ENCODE measurements around the gene GRSF1. TPM values are rescaled to one million over a fixed set of nuclear protein-coding genes. Genes with fewer than 3 reads are reported as not detected.
A peak's percentile ranks its signal among the peaks of the same experiment; 100 is the strongest.

GRSF1 gene
- polyA plus RNA-seq, 3 donors: 29.1 to 95.9 (median 93.6) TPM

GRCh38 chr4:70793626-70794025, 46.1 kb downstream of the GRSF1 start:
- Mint-ChIP-seq H3K4me1 (no peaks in the 10 kb centered on the region), H3K27ac (peak overlapping the region in 3 of 7 donors; percentile 7 to 41 (median 37)), H3K4me3 (no peak overlapping the region), H3K9me3 (peaks cover 0 to 1% (median 0%) of the 10 kb centered on the region in 7 donors), H3K27me3 (ENCODE audit: low read depth in 3 of 3) (no peaks in the 10 kb centered on the region), H3K36me3 (peaks cover 46 to 58% of the 10 kb centered on the region in 2 donors)
- Histone ChIP-seq H3K27ac (ENCODE audit: low read depth in 1 of 2, low read length in 2 of 2) (no peak overlapping the region), H3K36me3 (replicated peaks in 1 of 2; ENCODE audit: control insufficient read depth in 1 of 2, insufficient read depth in 2 of 2, low read length in 2 of 2) (peaks cover 39 to 86% of the 10 kb centered on the region in 2 donors), H3K79me2 (ENCODE audit: insufficient read depth, low read length) (no peaks in the 10 kb centered on the region), H3K4me1 (ENCODE audit: control insufficient read depth in 1 of 2, insufficient read depth in 2 of 2, low read length in 2 of 2) (no peaks in the 10 kb centered on the region), H3K9ac (ENCODE audit: insufficient read depth, low read length, poor library complexity, severe bottlenecking) (no peak overlapping the region), H3K4me3 (replicated peaks in 1 of 3; ENCODE audit: low read depth in 2 of 3, low read length in 3 of 3) (no peak overlapping the region), H3K27me3 (ENCODE audit: control insufficient read depth in 2 of 2, insufficient read depth in 2 of 2, low read length in 2 of 2) (no peaks in the 10 kb centered on the region), H3K9me3 (replicated peaks in 1 of 2; ENCODE audit: control insufficient read depth in 1 of 2, insufficient read depth in 1 of 2, low read length in 2 of 2) (no peaks in the 10 kb centered on the region), H3K4me2 (replicated peaks; ENCODE audit: extremely low read depth, low read length, poor library complexity, severe bottlenecking) (no peak overlapping the region), H4K20me1 (ENCODE audit: insufficient read depth, low read length) (no peaks in the 10 kb centered on the region), H2AFZ (ENCODE audit: insufficient read depth, low read depth, low read length, poor library complexity, severe bottlenecking) (no peak overlapping the region)
- WGBS (ENCODE audit: insufficient coverage): 92% methylated on average over 5 of the region's 6 CpGs
- DNase-seq: no peak
- intact Hi-C loops (cut with micrococcal nuclease): no loop called here
- no peak for TF ChIP-seq CTCF (IDR thresholded peaks at IDR 0.05)

- WGBS (ENCODE audit: insufficient coverage): 100% methylated on average over 1 of the region's 1 CpG
- TF ChIP-seq CTCF (IDR thresholded peaks at IDR 0.05): no peak
- no peaks in the 10 kb centered on the region for H3K4me1 Mint-ChIP-seq
Measured at GRCh38 chr4:70788733-70789132, 51.0 kb downstream of the GRSF1 start.

More at GRCh38 chr4:70788733-70789132, 51.0 kb downstream of the GRSF1 start:
- no peak for DNase-seq
- H3K36me3 ChIP-seq (replicated peaks in 1 of 2; ENCODE audit: control insufficient read depth in 1 of 2, insufficient read depth in 2 of 2, low read length in 2 of 2): peaks cover 49 to 83% of the 10 kb centered on the region in 2 donors
- peaks cover 58 to 62% of the 10 kb centered on the region in 2 donors for H3K36me3 Mint-ChIP-seq
- no peak overlapping the region for H3K9ac ChIP-seq (ENCODE audit: insufficient read depth, low read length, poor library complexity, severe bottlenecking)
- H2AFZ ChIP-seq (ENCODE audit: insufficient read depth, low read depth, low read length, poor library complexity, severe bottlenecking): no peak overlapping the region
- intact Hi-C loops (cut with micrococcal nuclease): no loop called here
- no peaks in the 10 kb centered on the region for H3K27me3 Mint-ChIP-seq (ENCODE audit: low read depth in 3 of 3)
- H3K79me2 ChIP-seq (ENCODE audit: insufficient read depth, low read length): no peaks in the 10 kb centered on the region
- no peak overlapping the region for H3K4me3 Mint-ChIP-seq
- no peaks in the 10 kb centered on the region for H3K27me3 ChIP-seq (ENCODE audit: control insufficient read depth in 2 of 2, insufficient read depth in 2 of 2, low read length in 2 of 2)
- H3K9me3 ChIP-seq (replicated peaks in 1 of 2; ENCODE audit: control insufficient read depth in 1 of 2, insufficient read depth in 1 of 2, low read length in 2 of 2): no peaks in the 10 kb centered on the region
- H4K20me1 ChIP-seq (ENCODE audit: insufficient read depth, low read length): no peaks in the 10 kb centered on the region
- H3K27ac Mint-ChIP-seq: peak overlapping the region in 1 of 7 donors; percentile 2
- H3K9me3 Mint-ChIP-seq: peaks cover 0 to 1% (median 0%) of the 10 kb centered on the region in 7 donors
- H3K4me2 ChIP-seq (replicated peaks; ENCODE audit: extremely low read depth, low read length, poor library complexity, severe bottlenecking): no peak overlapping the region
- no peaks in the 10 kb centered on the region for H3K4me1 ChIP-seq (ENCODE audit: control insufficient read depth in 1 of 2, insufficient read depth in 2 of 2, low read length in 2 of 2)
- no peak overlapping the region for H3K27ac ChIP-seq (ENCODE audit: low read depth in 1 of 2, low read length in 2 of 2)
- H3K4me3 ChIP-seq (replicated peaks in 1 of 3; ENCODE audit: low read depth in 2 of 3, low read length in 3 of 3): no peak overlapping the region

Data from CD14-positive monocyte (primary cell).